CD4-positive, alpha-beta T cell (primary cell): ENCODE results near the gene HELB. TPM values are rescaled to one million over a fixed set of nuclear protein-coding genes. Genes with fewer than 3 reads are reported as not detected.

Experiments used
- ATAC-seq: fragments of 200-7000 bp; cut with Tn5 transposase; one replicate; pipeline ENCODE4 v1.10.0; 2022; ENCODE audit warnings: mild to moderate bottlenecking; ENCODE audit not compliant: poor library complexity
- CTCF ChIA-PET: fragments of 350-600 bp; sonication (Branson Sonifier 250); formaldehyde crosslinking; loops from one replicate; lab custom pipeline; 2021; ENCODE audit warnings: antibody characterized with exemption, inconsistent platforms; lab: Charles Lee
- POLR2A ChIA-PET: fragments of 350-600 bp; sonication (Branson Sonifier 250); formaldehyde crosslinking; loops from one replicate; lab custom pipeline; 2021; ENCODE audit warnings: antibody characterized with exemption, inconsistent platforms; lab: Charles Lee
- DNase-seq, 14 experiments: peaks; one replicate each; pipeline ENCODE4 v3.0.0-alpha.2; 2013 to 2020; ENCODE audit warnings: mixed read lengths in 2 of 14
- H3K27ac ChIP-seq, 2 donors: one replicate each; pipeline versions ENCODE4 v1.5.1 to v1.7.0; 2013; ENCODE audit warnings: low read length in 2 of 2, low read depth in 1 of 2, mild to moderate bottlenecking in 1 of 2
- H3K27me3 ChIP-seq, 2 experiments: 1 replicate in 1 of 2; 2 replicates in 1 of 2; pipeline versions ENCODE4 v1.6.1 to v1.7.0; 2013; ENCODE audit warnings: low read length in 2 of 2, control low read depth in 1 of 2, mild to moderate bottlenecking in 1 of 2, moderate library complexity in 1 of 2; ENCODE audit not compliant: insufficient read depth in 2 of 2, control insufficient read depth in 1 of 2
- H3K36me3 ChIP-seq: one replicate; pipeline ENCODE4 v1.6.1; 2013; ENCODE audit warnings: low read length, control low read depth; ENCODE audit not compliant: insufficient read depth
- H3K4me1 ChIP-seq: one replicate; pipeline ENCODE4 v1.6.1; 2013; ENCODE audit warnings: low read length, control low read depth; ENCODE audit not compliant: insufficient read depth
- H3K4me3 ChIP-seq: one replicate; pipeline ENCODE4 v1.5.1; 2013; ENCODE audit warnings: mild to moderate bottlenecking, low read length, moderate library complexity
- H3K9me3 ChIP-seq, 2 experiments: 1 replicate in 1 of 2; 2 replicates in 1 of 2; pipeline versions ENCODE4 v1.6.1 to v1.7.0; 2013; ENCODE audit warnings: low read length in 2 of 2, mild to moderate bottlenecking in 2 of 2, control low read depth in 1 of 2, moderate library complexity in 1 of 2; ENCODE audit not compliant: control insufficient read depth in 1 of 2, insufficient read depth in 1 of 2
- H3K27ac Mint-ChIP-seq: one replicate; pipeline ENCODE4 v1.8.0; 2020; ENCODE audit warnings: mixed read lengths
- H3K27me3 Mint-ChIP-seq: one replicate; pipeline ENCODE4 v1.8.0; 2021; ENCODE audit warnings: mixed read lengths
- H3K36me3 Mint-ChIP-seq: one replicate; pipeline ENCODE4 v1.8.0; 2021; ENCODE audit warnings: low read depth, mixed read lengths
- H3K4me1 Mint-ChIP-seq: one replicate; pipeline ENCODE4 v1.8.0; 2021; ENCODE audit warnings: low read depth, mixed read lengths
- H3K4me3 Mint-ChIP-seq: one replicate; pipeline ENCODE4 v1.8.0; 2020; ENCODE audit warnings: mild to moderate bottlenecking, mixed read lengths
- H3K9me3 Mint-ChIP-seq: one replicate; pipeline ENCODE4 v1.8.0; 2020; ENCODE audit warnings: mixed read lengths
- CTCF ChIP-seq: fragments of 200-600 bp; IDR thresholded peaks from one replicate; pipeline ENCODE4 v1.8.0; 2022; ENCODE audit warnings: antibody characterized with exemption, mild to moderate bottlenecking
- intact Hi-C, 2 experiments: fragments of 100-400 bp; cut with DNase I in 1 of 2; cut with micrococcal nuclease in 1 of 2; formaldehyde crosslinking; loops; one replicate each; pipeline versions ENCODE4 v1.15.1 to v1.9.0; 2023 to 2025; cut with DNase I, micrococcal nuclease
- total RNA-seq, 174 experiments: library from RNA in 2 of 174; stranded (reverse) in 2 of 174; gene quantifications; one replicate each; pipeline ENCODE4 v1.2.3 and lab custom pipeline; 2021 to 2026

HELB gene
- total RNA-seq, 2 experiments from 2014 or later: 33.8 to 35.8 TPM

GRCh38 chr12:66314278-66314677 is 12.0 kb downstream of the HELB start:
- peak overlapping the region; percentile 12 for H3K27ac Mint-ChIP-seq
- peaks cover 87% of the 10 kb centered on the region for H3K4me1 Mint-ChIP-seq
- no peaks in the 10 kb centered on the region for H3K9me3 ChIP-seq
- peaks cover 23% of the 10 kb centered on the region for H3K4me1 ChIP-seq
- ATAC-seq (no peak), DNase-seq (no peak)
- no peaks in the 10 kb centered on the region for H3K9me3 Mint-ChIP-seq
- ChIA-PET CTCF (interaction anchor here (1.2 to 1.5 kb wide), 2 partner anchors 11 to 41 kb away, joined by 4 to 5 read pairs; no protein-coding TSS in a partner anchor), POLR2A (interaction anchor here (0.7 to 1.9 kb wide), 5 partner anchors 8 to 183 kb away, joined by 3 to 11 read pairs (median 3); partner anchors contain the start of gene HELB)
- H3K36me3 Mint-ChIP-seq: peaks cover 92% of the 10 kb centered on the region
- no peak overlapping the region for H3K27ac ChIP-seq
- no peak overlapping the region for H3K4me3 ChIP-seq
- no peak for TF ChIP-seq CTCF
- intact Hi-C loops: loop anchor here in 1 of 2 experiments (5.0 kb wide), 1 partner anchor 37 kb away; no protein-coding TSS in a partner anchor
- H3K4me3 Mint-ChIP-seq: peak overlapping the region; percentile 69
- no peaks in the 10 kb centered on the region for H3K27me3 Mint-ChIP-seq
- H3K36me3 ChIP-seq: peaks cover 74% of the 10 kb centered on the region
- no peaks in the 10 kb centered on the region for H3K27me3 ChIP-seq

- H3K9me3 Mint-ChIP-seq: no peaks in the 10 kb centered on the region
- CTCF ChIA-PET: interaction anchor here (0.7 kb wide), 1 partner anchor 40 kb away, joined by 3 read pairs; no protein-coding TSS in a partner anchor
- H3K4me3 Mint-ChIP-seq: no peak overlapping the region
- POLR2A ChIA-PET: interaction anchor here (0.8 to 1.5 kb wide), 3 partner anchors 17 to 41 kb away, joined by 3 to 5 read pairs (median 5); partner anchors contain the start of gene HELB
- DNase-seq (no peak), ATAC-seq (no peak)
- intact Hi-C loops: loop anchor here in 1 of 2 experiments (5.0 kb wide), 1 partner anchor 38 kb away; no protein-coding TSS in a partner anchor
- peaks cover 89% of the 10 kb centered on the region for H3K36me3 Mint-ChIP-seq
- no peak for TF ChIP-seq CTCF
- no peak overlapping the region for H3K4me3 ChIP-seq
- H3K4me1 ChIP-seq: no peaks in the 10 kb centered on the region
- H3K27ac Mint-ChIP-seq: peak overlapping the region; percentile 33
- H3K4me1 Mint-ChIP-seq: peaks cover 72% of the 10 kb centered on the region
- no peak overlapping the region for H3K27ac ChIP-seq
- H3K9me3 ChIP-seq: no peaks in the 10 kb centered on the region
- no peaks in the 10 kb centered on the region for H3K27me3 Mint-ChIP-seq
- no peaks in the 10 kb centered on the region for H3K27me3 ChIP-seq
- peaks cover 83% of the 10 kb centered on the region for H3K36me3 ChIP-seq
These were observed 17.1 kb downstream of the HELB start for GRCh38 chr12:66319266-66319954.

- POLR2A ChIA-PET: no interaction called here
- no peak overlapping the region for H3K4me3 Mint-ChIP-seq
These were observed 18.7 kb downstream of the HELB start for GRCh38 chr12:66320996-66321395.

More at GRCh38 chr12:66320996-66321395, 18.7 kb downstream of the HELB start:
- ATAC-seq: no peak
- Histone ChIP-seq H3K9me3 (no peaks in the 10 kb centered on the region), H3K36me3 (peaks cover 85% of the 10 kb centered on the region), H3K4me3 (no peak overlapping the region), H3K27me3 (no peaks in the 10 kb centered on the region), H3K4me1 (no peaks in the 10 kb centered on the region), H3K27ac (no peak overlapping the region)
- Mint-ChIP-seq H3K27ac (peak overlapping the region; percentile 19), H3K9me3 (no peaks in the 10 kb centered on the region), H3K4me1 (peaks cover 65% of the 10 kb centered on the region), H3K27me3 (no peaks in the 10 kb centered on the region), H3K36me3 (peaks cover 91% of the 10 kb centered on the region)
- CTCF ChIA-PET: no interaction called here
- peak in 1 of 14 experiments; percentile 4 for DNase-seq
- intact Hi-C loops: loop anchor here in 1 of 2 experiments (5.0 kb wide), 1 partner anchor 96 kb away; no protein-coding TSS in a partner anchor
- TF ChIP-seq CTCF: no peak
